LoVo (cell line): ENCODE results near the gene MOB3B.

Experiments
- DNase-seq: peaks from one replicate; pipeline ENCODE4 v3.0.0-alpha.2; 2016; ENCODE audit warnings: low spot score

The MOB3B gene

GRCh38 chr9:27445688-27446087, 83.9 kb downstream of the MOB3B start:
- DNase-seq = no peak

- DNase-seq = no peak
Observed at GRCh38 chr9:27445057-27445595, 84.5 kb downstream of the MOB3B start.

DNA sequence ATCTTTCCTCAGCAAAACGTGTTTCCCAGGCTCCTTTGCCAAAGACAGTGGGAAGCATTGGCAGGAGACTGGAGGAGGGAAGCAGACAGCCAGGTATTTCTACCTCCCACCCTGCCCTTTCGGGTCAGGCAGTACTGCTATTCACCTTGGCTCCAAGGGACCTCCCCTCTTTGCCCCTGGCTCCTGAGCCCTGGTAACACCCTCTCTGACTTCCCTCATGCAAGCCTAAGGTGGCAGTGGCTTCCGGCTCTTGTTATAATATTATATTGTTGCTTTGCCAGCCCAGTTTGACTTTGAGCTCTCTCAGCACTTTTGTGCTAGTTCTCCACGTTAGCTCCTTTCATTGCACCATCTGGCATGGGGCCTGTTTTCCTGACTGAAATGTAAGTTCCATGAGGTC, 87.2 kb downstream of the MOB3B start:
- DNase-seq = no peak

DNA sequence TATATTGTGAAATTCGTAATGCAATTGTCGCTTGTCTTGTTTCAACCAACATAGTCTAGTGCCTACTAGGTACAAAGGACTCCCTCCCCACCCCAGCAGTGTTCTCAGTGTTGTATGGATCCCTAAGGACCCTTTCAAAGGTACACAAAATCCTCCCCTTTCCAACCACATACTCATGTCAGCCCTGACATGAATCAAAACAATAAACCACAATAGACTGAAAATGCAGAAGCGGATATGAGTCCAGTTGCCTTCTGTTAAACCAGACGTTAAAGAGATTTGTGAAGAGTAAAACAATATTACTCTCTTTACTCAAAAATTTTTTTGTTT, 87.9 kb downstream of the MOB3B start:
- DNase-seq = no peak

DNA sequence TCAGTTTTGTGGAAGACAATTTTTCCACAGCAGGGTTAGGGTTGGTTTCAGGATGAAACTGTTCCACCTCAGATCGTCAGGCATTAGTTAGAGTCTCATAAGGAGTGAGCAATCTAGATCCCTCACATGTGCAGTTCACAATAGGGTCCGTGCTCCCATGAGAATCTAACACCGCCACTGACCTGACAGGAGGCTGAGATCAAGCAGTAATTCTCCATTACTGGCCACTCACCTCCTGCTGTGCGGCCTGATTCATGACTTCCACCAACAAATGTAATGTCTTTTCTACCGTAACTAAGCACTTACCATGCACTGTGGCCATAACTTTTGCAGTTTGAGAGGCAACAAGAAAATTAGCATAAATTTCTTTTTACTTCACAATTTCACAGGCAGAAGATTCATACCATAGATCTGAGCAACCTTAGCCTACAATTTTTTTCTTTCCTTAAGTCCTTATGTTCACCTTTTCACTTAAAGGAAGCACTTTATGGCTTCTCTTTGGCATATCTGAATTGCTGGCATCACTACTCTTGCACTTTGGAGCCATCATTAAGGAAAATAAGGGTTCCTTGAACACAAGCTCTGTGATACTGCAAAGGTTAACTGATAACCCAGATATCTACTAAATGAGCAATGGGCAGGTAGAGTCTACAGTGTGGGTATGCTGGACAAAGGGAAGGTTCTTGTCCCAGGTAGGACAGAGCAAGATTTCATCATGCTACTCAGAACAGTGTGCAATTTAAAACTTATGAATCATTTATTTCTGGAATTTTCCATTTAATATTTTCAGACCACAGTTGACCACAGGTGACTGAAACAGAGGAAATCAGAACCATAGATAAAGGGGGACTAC, 88.5 kb downstream of the MOB3B start:
- no peak for DNase-seq

- DNase-seq = no peak
Observed at GRCh38 chr9:27438522-27438921, 91.1 kb downstream of the MOB3B start.

GRCh38 chr9:27437652-27438373, 91.8 kb downstream of the MOB3B start:
- no peak for DNase-seq

- DNase-seq = no peak
Observed at GRCh38 chr9:27436234-27436633, 93.4 kb downstream of the MOB3B start.

DNA sequence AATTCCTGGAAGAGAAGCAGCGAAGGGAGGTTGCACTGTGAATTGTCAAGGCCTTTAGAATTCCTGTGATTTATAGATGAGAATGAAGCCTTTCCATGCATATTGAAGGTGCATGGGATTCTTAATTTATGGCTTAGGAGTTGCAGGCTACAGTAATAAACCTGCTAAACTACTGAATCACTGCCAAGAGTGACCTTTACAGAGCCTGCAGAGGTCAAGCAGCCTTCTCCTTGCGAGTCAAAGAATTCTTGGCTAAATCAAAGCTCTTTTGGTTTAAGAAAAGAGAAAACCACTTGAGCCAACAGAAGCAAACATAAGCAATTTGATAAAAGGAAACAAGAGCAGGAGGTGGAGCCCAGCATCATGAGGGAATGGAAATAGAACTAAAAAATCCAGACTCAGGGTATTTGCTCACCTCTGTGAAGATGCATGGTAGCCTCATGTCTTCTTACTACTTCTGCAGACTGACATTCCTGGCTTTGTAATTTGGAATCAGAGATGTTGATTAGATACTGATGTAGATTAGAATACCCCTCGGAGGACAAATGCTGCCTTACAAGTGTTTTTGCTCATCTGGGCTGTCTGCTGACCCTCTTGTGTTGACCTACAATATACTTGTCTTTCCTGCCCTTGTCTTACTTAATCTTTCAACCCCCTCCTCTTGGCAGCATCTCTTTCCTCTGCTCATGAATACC, 95.8 kb downstream of the MOB3B start:
- DNase-seq = no peak

DNA sequence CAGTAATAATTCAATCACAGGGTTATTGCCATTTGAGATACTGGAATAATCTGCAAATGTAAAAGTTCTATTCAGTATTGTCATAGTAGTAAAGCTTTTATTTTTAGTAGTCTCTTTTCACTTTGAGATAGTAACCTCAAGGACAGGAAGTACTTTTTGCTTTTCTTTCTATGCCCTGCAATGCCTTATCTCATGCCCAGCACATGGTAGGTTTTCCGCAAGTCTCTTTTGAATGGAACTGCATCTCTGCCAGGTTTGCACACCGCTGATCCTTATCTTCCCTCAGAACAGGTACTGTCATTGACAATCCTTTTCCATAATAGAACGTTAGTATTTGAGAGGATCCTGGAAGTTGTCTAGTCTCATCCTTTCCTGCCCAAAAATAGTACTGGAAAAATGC, 97.3 kb downstream of the MOB3B start:
- no peak for DNase-seq

- no peak for DNase-seq
Observed at GRCh38 chr9:27431543-27432147, 98.0 kb downstream of the MOB3B start.

- no peak for DNase-seq
Observed at GRCh38 chr9:27430750-27431535, 98.7 kb downstream of the MOB3B start.

GRCh38 chr9:27429917-27430316, 99.7 kb downstream of the MOB3B start:
- DNase-seq = no peak

- DNase-seq = no peak
Observed at GRCh38 chr9:27429436-27429835, 100.2 kb downstream of the MOB3B start.

- no peak for DNase-seq
Observed at GRCh38 chr9:27428551-27428950, 101.1 kb downstream of the MOB3B start.

GRCh38 chr9:27427272-27427643, 102.4 kb downstream of the MOB3B start:
- DNase-seq = no peak

DNA sequence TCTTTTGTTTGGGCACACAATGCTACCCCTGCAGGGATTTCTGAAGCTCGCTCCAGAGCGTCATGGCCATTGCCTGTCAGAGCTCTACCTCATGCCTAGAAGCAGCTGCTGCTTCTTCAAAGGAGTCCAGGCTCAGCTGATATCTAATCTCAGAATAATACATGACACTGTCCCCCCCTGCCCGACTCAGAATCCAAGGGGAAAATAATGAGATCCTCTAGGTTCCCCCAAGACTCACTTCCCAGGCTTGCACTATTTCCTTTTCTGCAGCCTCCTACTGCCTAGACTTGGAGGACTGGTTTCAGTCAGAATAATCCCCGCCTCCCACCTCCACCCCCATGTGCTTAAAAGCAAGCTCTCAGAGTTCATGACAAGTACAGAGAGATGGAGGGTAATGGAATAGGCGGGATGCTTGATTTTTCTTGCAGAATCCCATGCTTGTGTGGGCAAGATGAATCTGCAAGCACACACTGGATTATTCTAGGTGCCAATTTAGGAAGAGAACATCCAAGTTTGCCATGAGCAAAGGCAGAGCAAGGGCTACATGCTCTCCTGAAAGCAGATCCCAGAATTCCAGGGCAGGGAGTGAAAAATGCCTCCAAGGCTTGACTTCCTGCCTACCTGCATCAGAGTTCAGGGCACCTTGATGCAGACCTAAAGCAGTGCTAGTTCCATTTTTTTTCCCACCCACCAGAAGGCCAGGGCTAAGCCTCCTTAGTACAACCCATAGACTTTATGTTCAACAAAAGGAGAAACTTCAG, 102.9 kb downstream of the MOB3B start:
- no peak for DNase-seq

DNA sequence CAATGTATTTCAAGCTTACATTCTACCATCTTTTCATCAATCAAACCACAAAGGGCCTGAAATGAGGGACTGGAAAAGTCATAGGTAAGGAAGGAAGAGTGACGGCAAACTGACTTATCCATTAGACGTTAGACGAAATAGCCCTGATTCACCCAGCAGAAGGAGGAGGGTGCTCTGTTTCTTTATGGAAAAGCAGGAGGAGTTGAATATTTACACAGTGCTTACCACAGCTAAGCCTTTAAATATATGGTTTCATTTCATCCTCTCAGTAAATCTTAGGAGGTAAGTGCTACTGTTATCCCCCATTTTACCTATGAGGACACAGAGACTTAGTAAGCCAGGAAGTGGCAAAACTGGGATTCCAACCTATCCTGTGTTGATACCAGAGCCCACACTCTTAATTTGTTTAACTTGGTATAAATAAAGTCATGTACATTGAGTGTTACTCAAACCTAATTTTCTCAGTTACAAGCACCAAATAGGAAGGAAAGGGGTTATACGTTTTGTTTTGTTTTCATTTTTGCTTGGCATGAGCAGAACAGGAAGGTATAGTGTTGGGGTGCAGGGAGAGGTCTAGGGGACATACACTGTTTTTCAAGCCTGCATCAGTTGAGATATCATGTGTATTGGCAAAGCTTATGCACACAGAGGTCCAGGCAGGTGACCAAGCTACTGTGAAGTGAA, 103.6 kb downstream of the MOB3B start:
- DNase-seq = no peak

DNA sequence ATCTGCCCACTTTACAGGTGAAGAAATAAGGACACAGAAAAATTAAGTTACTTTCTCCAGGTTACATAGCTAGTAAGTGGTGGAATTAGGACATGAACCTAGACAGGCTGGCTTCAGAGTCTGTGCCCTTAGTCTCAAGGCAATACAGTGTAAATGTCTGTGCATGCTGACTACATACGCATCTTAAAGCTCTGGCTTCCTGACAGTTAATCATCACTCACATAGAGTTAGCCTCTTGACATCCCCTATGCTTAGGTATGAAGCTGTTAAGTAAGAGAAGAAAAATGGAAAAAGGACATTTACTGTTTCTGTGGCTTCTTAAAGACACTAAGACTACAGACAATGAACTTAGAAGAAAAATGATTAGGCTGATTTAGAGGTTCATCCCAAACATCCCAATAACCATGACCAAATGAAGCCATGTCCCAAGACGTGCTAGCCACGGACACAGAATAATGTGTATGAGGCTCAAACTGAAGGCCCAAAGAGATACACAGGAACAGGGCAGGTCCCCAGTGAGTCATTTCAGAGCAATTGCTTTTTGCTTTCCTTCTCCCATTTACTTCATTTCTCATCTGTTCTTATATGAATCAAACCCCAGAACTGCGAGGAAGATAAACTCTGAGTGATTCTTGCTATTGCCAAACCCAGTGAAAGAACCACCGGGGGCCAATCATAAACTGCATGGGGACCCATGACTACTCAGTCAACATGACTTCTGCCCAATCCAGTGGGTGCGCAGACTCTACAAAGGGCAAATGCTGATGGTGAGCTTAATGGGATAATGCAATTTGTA, 105.5 kb downstream of the MOB3B start:
- no peak for DNase-seq
